EL (cell line): Measurements from ENCODE around the gene AUTS2.

Source experiments
- DNase-seq: peaks from one replicate; pipeline ENCODE4 v3.0.0-alpha.2; 2016

AUTS2 gene

GRCh38 chr7:70657989-70658632, 1059.8 kb downstream of the AUTS2 start:
- no peak for DNase-seq

GRCh38 chr7:70659263-70659662, 1061.0 kb downstream of the AUTS2 start:
- DNase-seq, result no peak

- DNase-seq, result no peak
These were observed 1062.0 kb downstream of the AUTS2 start for GRCh38 chr7:70660154-70660818.

DNA sequence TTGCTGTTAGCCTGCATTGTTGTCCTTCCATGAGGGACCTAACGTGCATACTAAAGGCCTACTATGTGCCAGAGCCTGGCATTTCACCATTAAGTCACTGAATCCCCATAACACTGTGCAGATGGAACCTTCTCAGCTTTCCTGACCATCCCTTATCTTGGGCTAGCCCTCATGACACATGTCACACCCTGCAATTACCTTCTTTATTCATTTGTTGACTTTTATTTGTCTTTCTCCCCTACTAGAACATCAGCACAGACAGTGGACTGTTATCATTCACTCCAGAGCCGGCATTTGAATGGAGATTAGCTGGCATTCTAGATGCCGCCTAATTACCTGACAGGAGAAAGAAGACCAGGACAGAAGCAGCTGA, 1062.5 kb downstream of the AUTS2 start:
- no peak for DNase-seq

GRCh38 chr7:70663680-70664079, 1065.4 kb downstream of the AUTS2 start:
- no peak for DNase-seq

DNA sequence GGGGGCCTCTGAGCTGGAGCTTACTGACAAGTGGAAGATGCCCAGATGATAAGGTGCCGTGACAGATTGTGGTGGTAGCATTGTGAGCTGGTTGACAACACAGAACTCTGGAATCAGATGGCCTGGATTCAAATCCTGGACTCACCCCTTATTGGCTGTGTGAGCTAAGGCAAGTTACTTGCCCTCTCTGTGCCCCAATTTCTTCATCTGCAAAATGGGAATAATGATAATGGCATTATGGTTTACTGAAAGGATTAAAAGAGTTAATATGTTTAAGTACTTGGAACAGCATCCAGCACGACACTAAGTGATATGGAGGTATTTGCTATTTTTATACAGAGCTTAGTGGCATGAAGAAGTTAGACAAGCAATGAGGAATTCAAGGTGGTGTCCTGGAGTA, 1067.7 kb downstream of the AUTS2 start:
- DNase-seq, result no peak

- DNase-seq, result no peak
These were observed 1069.1 kb downstream of the AUTS2 start for GRCh38 chr7:70667406-70667805.

GRCh38 chr7:70668606-70669358, 1070.5 kb downstream of the AUTS2 start:
- no peak for DNase-seq

DNA sequence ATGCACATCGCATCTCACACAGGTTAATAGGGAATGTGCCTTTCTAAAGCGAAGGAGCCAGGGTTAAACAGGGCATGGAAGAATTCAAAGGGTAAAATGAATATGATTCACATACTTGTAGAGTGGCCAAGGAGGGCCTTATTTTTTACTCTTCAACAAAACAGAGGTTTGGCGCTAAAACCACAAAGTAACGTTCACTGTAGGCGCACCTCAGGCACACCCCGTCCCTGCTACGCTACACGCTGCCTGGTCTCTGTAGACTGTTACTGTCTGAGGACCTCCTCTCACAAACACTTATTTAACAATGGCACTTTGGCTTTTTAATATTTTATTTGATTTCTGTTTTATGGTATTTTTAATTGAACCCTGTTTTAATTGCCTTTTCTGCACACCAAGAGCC, 1071.6 kb downstream of the AUTS2 start:
- DNase-seq, result no peak

DNA sequence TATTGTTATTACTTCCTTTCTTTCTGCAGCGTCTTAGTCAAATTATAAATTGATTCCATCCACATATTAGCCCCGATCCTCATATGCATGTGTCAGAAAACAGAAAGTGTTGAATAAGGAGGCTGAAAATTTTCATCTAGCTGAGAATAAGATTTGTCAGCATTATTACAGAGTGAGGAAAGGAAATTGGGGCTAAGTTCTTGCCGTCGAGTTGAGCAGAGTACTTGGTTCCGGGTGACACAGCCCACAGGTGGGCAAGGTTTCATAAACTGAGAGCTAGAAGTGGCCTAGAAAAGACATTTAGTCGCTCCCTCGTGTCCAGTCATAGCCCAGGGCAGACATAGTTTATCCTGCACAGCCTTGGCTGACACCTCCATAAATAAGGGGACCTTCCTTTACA, 1072.0 kb downstream of the AUTS2 start:
- DNase-seq, result no peak

GRCh38 chr7:70673778-70674570, 1075.7 kb downstream of the AUTS2 start:
- no peak for DNase-seq

DNA sequence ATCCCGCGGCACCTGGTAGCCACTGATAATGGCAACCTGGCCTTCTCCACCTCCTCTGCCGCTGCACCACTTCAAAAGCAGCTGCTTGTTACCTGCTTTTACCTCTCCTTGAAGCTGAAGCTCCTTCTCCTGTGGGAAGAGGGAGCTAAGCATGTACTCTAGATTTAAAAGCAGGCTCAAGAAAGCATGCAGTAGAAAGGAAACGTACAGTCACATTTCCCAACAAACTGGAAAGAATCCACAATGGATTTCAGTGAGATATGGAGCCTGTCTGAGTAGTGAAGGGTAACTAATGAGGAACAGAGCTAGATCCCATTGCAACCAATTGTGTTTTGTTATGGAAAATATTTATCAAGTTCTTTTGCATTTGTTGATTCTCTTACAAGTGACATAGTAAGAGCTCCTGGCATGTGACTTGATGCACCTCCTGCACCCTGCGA, 1076.3 kb downstream of the AUTS2 start:
- DNase-seq, result no peak

DNA sequence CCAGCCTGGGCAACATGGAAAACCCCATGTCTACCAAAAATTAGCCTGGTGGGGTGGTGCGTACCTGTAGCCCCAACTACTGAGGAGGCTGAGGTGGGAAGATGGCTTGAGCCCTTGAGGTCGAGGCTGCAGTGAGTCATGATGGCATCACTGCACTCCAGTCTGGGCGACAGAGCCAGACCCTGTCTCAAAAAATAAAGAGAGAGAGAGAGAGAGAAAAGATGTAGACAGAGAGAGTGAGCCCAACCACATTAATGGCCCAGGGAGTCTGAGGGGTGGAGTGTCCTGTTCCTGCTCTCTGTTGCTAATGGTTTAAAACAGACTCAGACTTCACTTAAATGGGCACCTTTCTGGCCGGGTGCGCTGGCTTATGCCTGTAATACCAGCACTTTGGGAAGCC, 1078.0 kb downstream of the AUTS2 start:
- DNase-seq, result no peak

GRCh38 chr7:70678621-70679251, 1080.5 kb downstream of the AUTS2 start:
- DNase-seq, result peak; percentile 37

DNA sequence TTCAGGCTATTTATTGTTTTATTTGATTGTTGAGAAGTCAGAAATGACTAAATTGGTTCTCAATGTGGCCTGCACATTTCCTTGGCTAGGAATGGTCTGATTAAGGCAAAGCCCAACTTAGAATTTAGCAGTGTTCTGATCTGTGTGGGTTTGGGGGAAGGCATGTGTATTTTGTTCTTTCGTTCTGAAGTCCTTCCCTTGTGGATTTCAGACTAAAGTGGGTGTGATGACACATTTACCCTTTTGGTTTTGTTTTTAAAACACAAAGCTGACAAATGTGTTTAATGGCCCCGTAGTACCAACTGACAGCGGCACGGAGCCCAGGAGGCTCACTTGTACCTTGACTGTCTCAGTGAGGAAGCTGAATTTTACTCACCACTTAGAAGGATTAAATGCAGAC, 1081.4 kb downstream of the AUTS2 start:
- DNase-seq, result no peak

GRCh38 chr7:70680306-70680705, 1082.0 kb downstream of the AUTS2 start:
- no peak for DNase-seq

DNA sequence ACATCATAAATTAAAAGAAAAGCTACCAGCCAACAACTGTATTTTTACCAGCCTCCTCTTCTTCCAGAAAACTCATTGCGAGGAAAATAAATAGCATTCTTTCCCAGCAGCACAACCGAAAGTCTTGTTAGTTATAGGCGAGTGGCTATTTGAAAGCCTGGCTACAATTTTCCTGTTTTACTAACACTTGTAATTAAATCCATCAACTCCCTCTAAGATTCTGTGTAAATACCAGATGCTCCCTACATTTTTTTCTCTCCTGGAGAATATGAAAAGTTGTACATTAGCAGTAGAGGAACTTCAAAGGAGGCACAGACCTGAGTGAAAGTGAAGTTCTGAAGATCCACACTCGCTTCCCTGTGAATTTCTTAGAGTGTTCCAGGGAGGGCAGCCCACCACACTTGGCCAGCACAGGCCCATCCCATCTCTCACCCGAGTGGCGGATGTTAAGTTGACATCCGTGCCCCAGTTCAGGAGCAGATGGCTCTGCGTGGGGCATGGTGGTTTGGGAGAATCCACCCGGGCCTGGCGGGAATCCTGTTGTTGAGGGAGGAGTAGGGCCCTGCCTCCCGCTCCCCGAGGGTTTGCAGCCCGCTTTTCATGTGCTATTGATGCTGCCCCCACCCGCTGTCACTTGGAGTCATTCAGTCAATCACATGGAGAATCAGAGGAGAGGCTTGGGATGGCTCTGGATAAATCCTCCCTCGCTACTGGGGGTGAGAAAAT, 1082.6 kb downstream of the AUTS2 start:
- no peak for DNase-seq

DNA sequence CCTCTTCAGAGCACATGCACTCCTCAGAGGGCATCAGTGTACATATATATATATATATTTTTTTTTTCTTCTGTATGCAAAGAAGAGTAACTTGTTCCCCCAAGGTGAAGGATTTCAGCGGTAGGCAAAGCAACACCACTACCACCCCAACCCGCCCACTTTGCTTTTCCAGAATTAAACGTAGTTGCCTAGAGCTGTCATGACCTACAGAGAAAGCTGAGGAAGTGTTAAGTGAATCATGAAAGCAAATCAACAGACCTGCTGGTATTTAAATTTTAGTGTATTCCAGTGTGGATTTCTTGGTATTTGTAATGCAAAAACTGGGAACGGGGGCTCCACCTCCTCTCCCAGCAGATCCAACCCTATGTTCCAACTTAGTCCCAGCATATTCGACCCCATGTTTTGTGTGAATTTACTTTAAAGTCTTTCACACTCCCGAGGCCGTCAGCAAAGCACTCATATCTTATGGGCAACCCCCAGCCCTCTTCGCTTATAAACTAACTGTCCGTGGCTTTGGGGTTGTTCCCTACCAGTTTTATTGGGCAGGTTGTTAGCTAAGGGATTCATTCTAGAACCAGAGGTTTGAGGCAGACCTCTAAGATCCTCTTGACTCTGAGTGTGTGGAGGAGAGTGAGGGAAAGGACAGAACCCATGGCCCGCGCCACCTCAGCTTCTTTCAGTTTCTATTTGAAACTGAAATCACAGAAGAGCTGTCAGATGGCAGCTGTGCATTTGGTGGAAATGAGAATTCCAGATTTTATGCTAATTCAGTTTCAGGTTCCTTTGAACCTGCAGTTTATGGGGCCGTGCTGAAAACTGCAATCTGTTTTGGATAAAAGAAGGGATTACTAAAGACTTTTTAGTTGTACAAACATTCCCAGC, 1083.4 kb downstream of the AUTS2 start:
- DNase-seq, result no peak

GRCh38 chr7:70684173-70684572, 1085.9 kb downstream of the AUTS2 start:
- DNase-seq, result no peak

DNA sequence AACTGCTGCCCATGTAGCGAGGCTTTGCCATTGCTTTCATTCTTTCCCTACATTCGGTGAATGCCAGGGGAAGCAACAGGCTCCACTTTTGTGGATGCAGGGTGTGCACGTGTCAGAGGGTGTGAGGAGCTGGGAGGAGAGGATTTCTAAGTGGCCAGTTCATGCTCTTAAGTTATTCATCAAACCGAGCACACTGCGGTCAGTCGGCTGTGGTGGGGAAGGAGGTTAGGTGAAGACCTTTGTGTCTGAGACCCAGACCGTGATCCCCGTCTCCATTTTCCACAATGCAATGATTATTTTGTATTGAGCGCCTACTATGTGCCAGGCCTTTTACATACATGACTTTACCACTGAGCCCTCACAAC, 1095.0 kb downstream of the AUTS2 start:
- DNase-seq, result no peak
